GM13976 (cell line): ENCODE measurements around the gene PPIE.
"Not testable (repeated sequence)": the region's sequence is repeated elsewhere in the genome, so short reads cannot be mapped to it uniquely, and the experiment has no call there.

Experiments
- DNase-seq: peaks from one replicate; pipeline ENCODE4 v3.0.0; 2012; ENCODE audit warnings: low spot score
- in situ Hi-C: fragments of 300-500 bp; cut with MboI; formaldehyde crosslinking; loops from one replicate; pipeline ENCODE4 v1.12.0; 2022; ENCODE audit warnings: low sequenced_read_pairs, mixed read lengths, inconsistent platforms; ENCODE audit not compliant: unreplicated experiment
- TF ChIP-seq, protein P1 (sequence below): IDR thresholded peaks from 2 replicates; pipeline ENCODE4 v1.5.1; 2012; ENCODE audit warnings: borderline replicate concordance, mild to moderate bottlenecking; ENCODE audit not compliant: insufficient read depth; ENCODE audit errors: extremely low read depth, missing control alignments, control extremely low read depth

The PPIE gene

DNA sequence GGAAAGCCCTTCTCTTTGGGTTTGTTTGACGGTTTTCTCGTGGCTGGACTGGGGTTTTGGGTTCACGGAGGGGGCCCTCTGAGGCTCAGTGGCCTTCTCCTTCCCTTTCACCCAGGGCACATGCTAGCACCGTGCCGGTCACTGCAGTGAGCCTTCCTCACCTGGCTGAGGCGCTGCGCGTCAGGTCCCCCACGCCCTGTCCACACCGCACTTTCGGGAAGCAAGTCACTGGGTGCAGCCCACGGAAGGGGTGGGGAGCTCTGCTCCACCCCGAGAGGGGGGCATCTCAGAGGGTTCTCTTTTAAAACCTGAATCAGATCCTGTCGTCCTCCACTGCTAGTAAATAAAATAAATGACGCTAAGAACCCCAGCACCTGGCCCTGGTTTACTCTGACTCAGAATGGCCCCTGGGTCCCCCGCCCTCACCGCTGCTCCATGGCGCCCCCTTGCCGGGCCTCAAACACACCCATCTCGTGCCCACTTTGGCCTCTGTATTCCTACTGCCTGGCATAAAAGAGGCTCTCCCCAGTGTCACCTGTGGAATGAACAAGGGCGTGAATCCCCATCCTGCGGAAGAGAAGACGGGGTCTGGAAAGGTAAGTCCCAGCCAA, 34.8 kb downstream of the PPIE start:
- in situ Hi-C loops, DNase-seq: not testable (repeated sequence)

DNA sequence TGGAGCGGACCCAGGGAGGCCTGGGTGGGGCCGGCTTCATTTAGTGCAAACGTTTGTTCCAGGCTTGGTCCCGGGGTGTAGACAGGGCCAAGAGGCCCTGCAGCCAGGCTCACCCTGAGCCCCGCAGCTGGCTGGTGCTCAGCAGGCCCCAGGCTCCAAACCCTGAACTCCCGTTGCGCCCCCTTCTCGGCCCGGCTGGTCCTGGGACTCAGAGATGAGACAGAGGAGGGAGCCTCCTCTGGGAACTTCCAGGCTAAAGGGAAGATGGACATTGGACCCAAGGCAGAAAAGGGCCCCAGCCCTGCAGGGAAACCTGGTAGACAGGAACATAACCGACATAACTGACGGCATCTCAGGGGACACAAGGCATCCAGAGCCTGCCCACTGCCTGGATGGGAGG, 36.5 kb downstream of the PPIE start:
- in situ Hi-C loops, DNase-seq: not testable (repeated sequence)

DNA sequence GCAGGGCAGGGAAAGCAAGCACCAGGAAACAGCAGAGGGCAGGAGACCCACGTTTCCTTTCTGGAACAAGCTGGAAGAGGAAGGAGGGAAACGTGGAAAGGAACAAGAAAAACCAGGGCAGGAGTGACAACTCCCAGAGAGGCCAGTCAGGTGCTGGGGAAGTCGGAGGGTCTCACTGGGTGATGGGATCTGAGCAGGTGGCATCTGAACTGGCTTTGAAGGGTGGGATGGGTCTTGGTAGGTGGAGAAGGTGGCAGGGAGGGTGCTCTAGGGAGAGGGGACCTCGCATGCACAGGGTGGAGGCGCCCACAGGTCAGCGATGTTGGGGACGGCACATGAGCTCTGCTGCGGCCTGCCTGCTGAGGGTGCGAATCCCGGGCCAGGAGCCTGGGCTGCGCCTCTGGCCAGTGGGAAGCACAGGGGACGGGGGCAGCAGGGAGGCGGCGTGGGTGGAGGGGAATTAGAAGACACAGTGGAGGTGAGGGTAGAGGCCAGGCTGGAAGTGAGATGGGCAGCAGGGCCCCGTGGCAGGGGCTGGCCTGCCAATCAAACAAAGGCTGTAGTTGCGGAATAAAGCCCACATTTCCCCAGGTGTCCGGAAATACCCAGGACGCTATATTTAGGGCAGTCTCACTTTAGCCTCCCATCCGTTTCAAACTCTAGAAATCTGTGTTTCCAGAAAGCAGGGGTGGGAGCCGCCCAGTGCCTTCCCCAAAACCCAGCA, 37.2 kb downstream of the PPIE start:
- DNase-seq, in situ Hi-C loops: not testable (repeated sequence)

DNA sequence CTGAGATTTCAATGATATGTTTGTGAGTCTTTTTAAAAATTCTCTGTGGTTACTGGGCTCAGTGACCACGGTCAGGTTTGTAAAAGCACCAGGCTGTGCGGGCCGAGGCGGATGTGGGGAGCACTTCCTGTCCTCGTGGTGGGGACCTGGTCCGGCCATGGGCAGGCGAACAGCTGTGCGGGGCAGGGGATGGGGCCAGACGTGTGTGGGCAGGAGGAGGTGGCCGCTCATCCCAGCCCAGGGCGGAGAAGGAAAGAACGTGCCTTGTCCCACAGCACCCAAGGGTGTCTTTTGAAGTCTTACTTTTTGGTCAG, 37.7 kb downstream of the PPIE start:
- in situ Hi-C loops, result no loop called here
- TF ChIP-seq, protein P1, sequence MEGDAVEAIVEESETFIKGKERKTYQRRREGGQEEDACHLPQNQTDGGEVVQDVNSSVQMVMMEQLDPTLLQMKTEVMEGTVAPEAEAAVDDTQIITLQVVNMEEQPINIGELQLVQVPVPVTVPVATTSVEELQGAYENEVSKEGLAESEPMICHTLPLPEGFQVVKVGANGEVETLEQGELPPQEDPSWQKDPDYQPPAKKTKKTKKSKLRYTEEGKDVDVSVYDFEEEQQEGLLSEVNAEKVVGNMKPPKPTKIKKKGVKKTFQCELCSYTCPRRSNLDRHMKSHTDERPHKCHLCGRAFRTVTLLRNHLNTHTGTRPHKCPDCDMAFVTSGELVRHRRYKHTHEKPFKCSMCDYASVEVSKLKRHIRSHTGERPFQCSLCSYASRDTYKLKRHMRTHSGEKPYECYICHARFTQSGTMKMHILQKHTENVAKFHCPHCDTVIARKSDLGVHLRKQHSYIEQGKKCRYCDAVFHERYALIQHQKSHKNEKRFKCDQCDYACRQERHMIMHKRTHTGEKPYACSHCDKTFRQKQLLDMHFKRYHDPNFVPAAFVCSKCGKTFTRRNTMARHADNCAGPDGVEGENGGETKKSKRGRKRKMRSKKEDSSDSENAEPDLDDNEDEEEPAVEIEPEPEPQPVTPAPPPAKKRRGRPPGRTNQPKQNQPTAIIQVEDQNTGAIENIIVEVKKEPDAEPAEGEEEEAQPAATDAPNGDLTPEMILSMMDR, result no peak
- DNase-seq, result peak; percentile 66

DNA sequence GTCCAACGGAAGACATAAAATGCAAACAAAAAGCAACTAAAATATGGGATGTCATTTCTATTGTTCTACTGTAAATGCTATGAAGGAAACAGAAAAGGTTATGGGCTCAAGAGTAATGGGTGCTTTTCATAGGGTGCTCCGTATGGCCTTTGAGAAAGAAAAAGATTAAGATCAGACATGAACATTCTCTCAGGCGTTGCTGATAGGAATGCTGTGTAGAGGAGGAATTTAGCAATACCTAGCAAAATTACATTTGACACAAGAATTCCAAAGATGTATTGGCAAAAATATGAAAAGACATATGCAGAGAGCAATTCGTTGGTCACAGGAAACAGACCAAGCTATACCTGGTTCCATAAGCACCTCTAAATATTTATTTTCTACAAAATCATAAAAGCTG, 38.2 kb downstream of the PPIE start:
- in situ Hi-C loops, result no loop called here
- no peak for DNase-seq

DNA sequence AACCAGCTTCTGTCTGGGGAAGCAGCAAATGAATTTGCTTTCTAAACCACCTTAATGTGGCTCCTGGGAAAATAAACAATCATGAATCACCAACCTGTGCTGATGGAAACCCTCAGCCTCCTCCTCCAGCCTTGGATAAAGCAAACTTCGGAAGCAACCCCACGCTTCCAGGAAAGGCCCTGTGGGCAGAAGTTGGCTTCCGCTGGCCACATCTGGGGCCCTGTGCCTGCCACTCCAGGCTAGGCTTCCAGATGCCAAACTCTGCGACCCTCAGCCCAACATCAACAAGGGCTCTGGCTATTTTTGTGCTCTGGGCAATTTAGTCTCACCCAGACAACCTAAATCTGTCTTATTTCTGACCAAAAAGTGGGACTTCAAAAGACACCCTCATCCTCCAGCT, 38.6 kb downstream of the PPIE start:
- no peak for DNase-seq
- in situ Hi-C loops, result no loop called here
- TF ChIP-seq, protein P1, result no peak

More for the DNA sequence above, 38.2 kb downstream of the PPIE start:
- TF ChIP-seq, protein P1, result no peak

DNA sequence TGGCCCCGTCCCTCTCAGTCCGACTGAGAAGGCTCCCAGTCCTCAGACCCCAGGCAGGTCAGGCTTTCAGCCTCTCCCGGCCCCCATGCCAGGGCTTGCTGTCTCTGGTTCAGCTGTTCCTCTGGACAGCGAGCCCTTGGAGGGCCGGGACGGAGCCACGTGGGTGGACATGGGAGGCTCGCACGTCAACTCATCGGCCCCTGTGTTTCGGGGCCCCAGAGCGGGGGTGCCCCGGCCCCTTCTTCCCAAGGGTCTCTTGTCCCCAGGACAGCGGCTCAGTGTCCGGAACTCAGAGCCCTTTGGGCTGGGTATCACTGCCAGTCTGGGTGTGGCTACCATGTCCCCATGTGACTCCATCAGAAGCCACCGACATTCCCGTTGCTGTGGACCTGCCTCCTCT, 39.2 kb downstream of the PPIE start:
- DNase-seq, in situ Hi-C loops: not testable (repeated sequence)

DNA sequence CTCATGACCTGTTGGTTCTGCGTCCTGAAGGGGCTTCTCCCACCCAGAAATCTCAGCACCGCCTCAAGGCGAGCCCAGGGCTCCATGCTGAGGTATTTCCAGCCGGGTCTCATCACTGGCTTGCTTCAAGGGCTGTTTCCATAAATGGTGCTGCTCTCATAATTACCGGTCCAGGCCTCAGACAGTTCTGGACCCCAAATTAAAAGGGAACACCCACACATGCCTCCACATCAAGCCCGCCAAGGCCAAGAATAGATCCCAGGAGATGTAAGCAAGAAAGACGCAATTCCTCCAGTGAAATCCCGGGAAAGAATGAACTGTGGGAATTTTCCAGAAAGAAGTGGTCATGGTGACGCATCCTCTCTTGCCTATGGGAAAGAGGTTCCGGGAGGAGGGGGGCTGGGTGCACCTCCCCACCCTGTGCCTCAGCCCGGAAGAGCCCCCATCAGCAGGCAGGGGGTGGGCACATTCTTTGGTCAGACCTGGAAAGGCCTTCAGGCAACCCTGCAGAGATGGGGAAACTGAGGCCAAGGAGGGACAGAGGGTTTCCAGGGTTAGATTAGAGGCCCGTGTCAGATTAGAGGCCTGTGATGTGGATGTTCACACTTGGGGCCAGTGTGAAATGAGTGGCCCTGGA, 39.9 kb downstream of the PPIE start:
- in situ Hi-C loops, result not testable (repeated sequence)

DNA sequence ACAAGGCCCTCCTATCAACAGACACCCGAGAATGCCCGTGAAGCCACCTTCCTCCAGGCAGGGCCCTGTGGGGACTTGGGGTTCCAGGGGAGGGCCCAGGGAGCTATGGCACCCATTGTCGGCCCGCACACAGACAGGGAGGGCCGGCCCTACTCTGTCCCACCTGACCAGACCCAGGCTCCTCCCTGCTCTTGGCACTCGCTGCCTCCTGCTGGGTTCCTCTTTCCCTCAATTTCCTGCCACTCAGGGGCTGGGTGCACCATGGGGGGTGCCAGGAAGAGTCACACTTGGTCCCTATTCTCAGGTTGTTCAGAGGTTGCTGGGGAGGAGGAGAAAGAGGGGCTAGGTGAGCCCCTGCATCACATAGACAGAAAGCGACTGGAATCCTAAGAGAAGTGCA, 40.5 kb downstream of the PPIE start:
- DNase-seq, result no peak
- TF ChIP-seq, protein P1, result no peak
- in situ Hi-C loops, result no loop called here

More for the DNA sequence above, 39.9 kb downstream of the PPIE start:
- DNase-seq, result not testable (repeated sequence)
